GM12801 (cell line): ENCODE data around the gene POPDC2.

ENCODE experiments used
- CTCF ChIP-seq: IDR thresholded peaks from one replicate; pipeline ENCODE4 v1.5.1; 2011; ENCODE audit warnings: control low read depth; ENCODE audit not compliant: insufficient read length; ENCODE audit errors: extremely low read depth

The POPDC2 gene

GRCh38 chr3:119619094-119619493 lies 41.3 kb downstream of the POPDC2 start:
- TF ChIP-seq CTCF = no peak

GRCh38 chr3:119616056-119616455 lies 44.3 kb downstream of the POPDC2 start:
- TF ChIP-seq CTCF = no peak

- TF ChIP-seq CTCF = no peak
These were observed 46.5 kb downstream of the POPDC2 start for GRCh38 chr3:119613872-119614271.

- no peak for TF ChIP-seq CTCF
These were observed 47.2 kb downstream of the POPDC2 start for GRCh38 chr3:119613201-119613600.

GRCh38 chr3:119611664-119612063 lies 48.7 kb downstream of the POPDC2 start:
- TF ChIP-seq CTCF = no peak

GRCh38 chr3:119609301-119609700 lies 51.1 kb downstream of the POPDC2 start:
- no peak for TF ChIP-seq CTCF

- TF ChIP-seq CTCF = no peak
These were observed 51.9 kb downstream of the POPDC2 start for GRCh38 chr3:119608405-119609000.

GRCh38 chr3:119604878-119605277 lies 55.5 kb downstream of the POPDC2 start:
- TF ChIP-seq CTCF = no peak
